HG02798 (cell line): ENCODE data around the gene TRIM29.

Experiments used
- ATAC-seq: cut with Tn5 transposase; IDR thresholded peaks from one replicate; pipeline ENCODE4 v1.9.1; 2021; ENCODE audit warnings: mild to moderate bottlenecking; ENCODE audit not compliant: unreplicated experiment, poor library complexity

Gene TRIM29

DNA sequence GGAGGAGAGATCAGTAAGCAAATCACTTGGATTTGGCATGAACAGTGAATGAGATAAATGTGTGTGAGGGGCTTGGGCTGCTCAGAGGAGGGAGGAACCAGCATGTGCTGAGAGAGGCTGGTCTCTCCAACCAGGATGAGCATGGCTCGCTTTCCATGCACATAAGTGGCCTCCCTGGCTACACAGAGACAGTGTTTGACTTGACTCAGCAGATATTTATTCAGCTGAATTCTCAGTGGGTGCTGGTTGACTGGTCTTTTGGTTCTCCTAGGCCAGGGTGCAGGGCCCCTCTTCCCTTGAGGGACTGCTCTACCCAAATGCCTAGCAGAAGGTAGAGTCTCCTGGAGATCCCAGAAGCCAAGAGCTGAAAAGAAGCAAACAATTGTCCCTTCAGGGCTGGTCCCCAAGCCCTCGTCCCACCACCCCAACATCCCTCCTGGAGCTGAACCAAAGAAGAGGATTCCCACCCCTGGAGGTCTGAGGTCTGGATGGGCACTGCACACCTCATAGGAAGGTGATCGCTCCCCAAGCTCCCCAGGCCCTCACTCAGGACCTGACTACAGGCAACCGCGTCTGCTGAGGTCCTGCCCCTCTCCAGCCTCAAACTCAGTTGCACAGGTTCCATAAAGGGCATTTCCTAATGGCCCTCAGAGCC is 3.3 kb upstream of the TRIM29 start:
- ATAC-seq = no peak

DNA sequence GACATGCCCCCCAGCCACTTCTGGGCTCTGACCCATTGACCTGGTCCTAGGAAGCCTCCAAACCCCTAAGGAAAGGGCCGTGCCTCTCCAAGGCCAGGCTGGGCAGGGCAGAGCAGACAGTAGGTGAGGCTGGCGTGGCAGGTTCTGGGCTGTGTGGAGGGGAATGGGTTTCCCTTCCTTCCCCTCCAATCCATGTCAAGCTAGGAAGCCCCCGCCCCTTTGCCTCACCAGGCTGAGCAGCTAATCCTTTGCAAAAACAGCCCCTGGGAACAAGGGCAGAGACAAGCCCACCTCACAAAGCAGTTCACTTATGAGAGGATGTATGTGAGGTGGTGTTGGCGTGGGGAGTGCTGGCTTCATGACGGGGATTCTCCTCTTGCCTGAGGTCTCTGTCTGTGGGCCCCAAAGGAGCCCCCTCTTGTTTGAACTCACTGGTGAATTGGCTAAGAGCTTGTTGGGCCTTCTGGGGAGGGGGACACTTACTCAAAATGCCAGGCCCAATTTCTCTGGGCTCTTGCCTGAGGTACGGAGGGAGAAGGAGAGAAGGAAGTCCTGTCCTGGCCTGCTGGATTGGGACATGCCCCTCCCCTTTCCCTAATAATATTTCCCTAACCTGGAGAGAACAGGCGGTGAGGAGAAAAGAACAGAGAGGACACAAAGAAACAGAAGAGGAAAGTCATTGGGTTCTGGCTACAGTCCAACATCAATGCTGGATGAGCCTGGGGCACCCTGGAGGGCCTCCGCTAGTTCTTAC is 1.6 kb upstream of the TRIM29 start:
- ATAC-seq = no peak

DNA sequence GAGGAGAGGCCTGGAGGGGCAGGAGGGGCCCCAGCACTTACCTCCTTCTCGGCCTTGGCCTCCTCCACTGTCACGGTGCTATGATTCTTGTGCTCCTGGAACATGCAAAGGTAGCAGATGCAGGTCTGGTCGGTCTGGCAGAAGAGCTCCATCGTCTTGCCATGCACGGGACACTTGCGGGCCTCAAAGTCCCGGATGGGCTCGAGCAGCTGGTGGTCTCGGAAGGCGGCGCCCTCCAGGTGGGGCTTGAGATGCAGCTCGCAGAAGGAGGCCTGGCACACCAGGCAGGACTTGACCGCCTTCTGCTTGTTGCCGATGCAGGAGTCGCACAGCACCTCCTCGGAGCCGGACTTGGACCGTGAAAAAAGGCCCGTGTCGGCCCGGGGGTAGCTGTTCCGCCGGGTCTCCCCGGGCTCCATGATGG is 714 bp downstream of the TRIM29 start:
- no peak for ATAC-seq

DNA sequence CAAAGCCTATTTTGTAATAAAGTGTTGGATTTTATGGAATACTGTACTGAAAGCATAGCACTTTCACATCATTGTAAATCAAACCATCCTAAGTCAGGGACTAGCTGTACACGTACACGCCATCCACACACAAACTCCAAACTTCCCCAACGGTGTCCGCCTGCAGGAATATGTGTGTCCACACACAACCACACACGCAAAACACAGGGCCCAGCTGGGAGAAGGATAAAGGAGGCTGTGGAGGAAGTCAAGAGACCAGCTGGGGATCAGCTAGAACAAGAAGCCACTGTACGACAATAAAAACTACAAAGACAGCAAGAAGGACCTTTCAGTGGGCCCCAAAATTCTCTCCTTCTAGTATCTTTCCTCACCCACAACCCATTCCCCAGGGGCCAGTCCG is 1.6 kb downstream of the TRIM29 start:
- ATAC-seq = no peak

DNA sequence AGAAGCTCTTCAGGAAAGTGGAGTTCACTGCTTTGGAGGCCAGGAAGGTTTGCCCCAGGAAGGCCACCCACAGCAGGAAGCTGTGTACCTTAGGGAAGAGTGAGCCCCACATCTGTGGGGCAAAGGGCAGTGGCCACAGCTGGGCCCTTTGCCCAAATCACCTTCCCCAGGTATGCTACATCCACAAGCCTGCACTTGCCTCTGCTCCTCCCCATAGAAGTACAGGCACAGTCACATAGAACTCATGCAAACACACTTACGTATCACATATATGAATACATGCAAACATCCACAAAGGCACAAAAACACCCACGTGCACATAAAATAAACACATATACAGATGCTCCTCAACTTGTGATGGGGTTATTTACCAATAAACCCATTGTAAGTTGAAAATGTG is 2.1 kb downstream of the TRIM29 start:
- no peak for ATAC-seq

DNA sequence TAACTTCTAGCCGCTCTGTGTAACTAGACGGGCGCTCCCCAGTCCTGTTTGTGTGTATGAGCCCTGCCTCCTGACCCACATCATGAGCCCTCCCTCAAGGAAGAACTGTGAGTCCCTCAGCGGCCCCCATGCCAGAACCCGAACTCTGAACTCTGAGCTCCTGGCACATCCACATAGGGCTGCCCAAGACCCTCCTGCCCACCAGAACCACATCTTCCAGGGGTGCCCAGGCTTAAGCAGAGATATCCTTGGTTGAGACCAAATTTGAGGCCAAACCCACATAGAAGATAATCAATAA is 3.0 kb downstream of the TRIM29 start:
- no peak for ATAC-seq

DNA sequence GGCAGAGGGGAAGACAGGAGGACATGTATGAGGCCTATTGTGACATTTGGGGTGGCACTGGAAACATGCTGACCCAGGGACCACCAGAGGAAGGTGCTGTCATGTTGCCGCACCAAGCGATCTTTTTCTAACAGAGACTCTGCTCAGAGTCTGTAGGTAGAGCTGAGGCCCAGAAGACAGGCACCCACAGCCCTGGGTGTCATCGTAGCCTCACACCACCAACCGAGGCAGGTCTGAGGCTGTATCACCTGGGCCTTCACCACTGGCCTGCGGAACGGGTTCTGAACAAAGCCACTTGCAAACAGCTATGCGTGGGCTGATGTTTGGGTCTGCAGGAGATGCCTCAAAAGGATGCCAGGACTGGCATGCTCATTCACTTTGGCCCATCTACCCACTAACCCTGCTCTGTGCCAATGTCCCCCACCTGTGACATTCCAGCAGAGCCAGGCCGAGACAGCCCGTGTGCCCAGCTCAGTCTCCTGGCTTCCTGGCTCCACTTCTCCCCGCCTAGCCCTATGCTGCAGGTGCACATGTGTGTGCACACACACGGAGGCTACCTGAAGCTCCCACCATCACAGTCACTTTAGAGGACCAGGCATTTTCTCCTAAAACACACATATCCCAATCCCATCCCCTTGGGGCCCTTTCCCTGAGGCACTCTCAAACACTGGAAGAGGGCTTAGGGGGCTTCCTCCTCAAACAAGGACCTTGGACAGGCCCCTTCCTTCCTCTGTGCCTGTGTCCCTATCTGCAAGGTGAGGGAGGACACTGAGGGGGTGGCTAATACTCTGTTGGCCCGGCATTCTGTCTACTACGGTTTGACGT is 3.6 kb downstream of the TRIM29 start:
- ATAC-seq = no peak

DNA sequence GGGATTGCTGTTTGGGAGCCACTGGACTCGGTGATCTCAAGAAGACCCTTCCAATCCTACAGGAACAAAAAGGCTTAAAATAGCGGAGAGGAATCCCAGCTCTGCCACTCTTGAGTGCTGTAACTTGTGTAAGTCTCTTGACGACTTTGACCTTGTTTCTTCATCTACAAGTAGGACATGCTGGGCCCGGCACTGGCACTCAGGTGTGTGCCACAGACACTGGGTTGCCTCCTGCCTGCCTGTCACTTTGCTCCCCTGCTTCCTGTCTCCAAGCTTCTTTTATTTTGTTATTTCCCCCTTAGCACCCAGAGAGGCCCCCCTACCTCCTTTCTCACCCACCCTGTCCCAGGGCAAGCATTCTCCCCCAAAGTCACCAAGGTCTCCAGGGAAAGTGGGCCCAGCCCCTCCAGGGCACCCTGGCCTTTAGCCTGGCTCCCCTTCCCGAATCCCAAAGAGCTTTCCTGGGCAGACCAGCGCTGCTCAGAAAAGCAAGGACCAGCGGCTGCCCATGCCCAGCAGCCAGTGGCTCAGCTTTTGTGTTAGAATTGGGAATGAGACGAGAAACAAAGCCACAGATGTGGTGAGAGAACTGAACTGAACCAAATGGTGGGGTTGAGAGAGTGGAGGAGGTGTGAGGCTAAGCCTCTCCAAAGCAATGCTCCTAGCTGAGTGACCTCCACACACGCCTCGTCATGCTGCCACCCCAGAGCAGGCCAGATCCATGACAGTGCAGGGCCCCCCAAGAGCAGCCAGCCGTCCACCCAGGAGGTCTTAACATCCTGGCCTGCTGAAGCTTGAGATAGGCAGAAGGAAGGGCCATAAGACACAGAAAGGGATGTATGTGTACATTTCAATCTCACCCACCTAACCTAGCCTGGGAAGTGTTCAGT is 4.5 kb downstream of the TRIM29 start:
- ATAC-seq = no peak

DNA sequence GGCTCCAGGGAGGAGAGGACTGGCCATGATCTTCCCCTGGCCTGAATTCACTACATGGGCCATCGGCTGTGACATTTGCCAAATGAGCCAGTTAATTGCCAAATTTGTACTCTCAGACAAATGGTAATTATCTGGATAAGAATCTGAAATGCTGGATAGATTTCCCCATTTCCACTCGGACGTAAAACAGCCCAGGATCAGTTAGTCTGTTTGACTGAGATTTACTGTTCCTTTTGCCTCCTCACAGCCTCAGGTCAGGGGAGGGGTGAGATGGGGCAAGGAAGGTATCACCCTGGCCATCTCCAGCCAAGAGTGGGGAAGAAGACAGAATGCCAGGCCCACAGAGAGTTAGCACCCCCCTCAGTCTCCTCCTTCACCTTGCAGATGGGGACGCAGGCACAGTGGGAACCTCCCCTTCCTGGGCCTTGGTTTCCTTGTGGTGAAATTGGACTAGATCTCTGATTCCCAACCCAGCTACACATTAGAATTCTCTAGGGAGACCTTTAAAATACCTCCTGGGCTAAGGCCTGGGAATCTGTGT is 5.2 kb downstream of the TRIM29 start:
- ATAC-seq = no peak

DNA sequence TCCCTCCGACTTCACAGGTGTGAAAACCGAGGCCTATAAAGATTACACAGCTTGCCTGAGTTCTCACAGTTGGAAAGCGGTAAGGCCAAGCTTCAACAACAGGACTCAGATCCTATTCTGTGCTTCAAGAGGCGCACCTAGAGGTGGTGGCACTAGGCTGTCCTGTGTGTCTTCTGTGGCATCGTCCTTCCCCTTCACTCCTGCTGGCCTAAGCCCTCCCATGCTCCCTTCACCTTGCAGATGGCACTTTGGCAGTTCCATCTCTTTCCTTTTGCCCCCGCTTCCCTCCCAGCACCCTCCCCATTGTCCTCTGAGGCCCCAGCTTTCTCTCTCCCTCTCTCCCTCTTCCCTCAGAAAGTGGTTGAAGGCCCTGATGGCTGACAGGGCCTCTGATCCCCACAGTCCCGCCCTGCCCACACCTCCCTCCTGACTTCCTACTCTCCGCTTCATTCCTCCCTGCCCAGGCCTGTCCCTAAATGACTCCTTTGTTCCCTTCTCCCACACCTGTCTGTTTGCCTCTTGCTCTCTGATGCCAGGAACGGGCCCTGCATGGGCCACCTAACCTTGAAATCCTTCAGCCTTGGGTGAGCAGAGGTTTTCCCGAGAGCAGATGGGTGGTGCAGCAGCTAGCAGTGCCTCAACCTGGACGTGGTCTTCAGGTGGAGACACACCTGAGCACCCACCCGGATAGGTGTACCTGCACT is 5.8 kb downstream of the TRIM29 start:
- ATAC-seq = no peak

DNA sequence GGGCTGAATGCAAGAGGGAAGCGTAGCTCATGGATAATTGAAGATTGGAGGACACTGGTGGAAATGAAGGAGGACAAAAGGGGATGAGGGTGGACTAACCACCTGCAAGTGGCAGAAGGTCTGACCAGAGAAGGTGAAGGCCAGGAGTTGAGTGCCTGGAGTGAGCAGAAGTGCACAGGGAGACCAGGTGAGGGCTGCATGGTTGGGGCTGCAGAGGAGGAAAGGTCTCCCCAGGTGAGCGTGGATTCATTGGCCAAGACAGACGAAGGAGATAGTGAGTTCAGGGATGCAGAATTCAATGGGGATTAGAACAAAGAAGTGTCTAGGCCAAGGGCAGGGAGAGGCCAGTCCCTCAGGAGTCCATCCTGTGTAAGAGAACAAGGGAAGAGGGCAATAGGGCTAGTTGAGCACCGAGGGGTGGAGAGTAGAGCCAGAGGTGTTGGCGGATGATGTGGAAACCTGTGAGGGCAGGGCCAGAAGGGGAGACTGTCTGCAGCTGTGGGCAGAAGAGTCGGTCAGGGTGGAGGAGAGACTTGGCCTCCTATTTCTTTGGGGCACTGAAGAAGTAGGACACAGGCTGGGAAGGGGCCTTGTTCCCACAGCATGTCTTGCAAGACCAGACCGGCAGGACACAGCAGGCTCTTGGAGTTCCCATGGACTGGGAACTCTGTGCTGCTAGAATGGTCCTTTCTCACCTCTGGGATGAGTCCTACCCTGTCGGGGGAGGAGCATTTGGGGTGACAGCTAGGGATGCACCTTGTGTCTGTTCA is 6.7 kb downstream of the TRIM29 start:
- ATAC-seq = no peak

DNA sequence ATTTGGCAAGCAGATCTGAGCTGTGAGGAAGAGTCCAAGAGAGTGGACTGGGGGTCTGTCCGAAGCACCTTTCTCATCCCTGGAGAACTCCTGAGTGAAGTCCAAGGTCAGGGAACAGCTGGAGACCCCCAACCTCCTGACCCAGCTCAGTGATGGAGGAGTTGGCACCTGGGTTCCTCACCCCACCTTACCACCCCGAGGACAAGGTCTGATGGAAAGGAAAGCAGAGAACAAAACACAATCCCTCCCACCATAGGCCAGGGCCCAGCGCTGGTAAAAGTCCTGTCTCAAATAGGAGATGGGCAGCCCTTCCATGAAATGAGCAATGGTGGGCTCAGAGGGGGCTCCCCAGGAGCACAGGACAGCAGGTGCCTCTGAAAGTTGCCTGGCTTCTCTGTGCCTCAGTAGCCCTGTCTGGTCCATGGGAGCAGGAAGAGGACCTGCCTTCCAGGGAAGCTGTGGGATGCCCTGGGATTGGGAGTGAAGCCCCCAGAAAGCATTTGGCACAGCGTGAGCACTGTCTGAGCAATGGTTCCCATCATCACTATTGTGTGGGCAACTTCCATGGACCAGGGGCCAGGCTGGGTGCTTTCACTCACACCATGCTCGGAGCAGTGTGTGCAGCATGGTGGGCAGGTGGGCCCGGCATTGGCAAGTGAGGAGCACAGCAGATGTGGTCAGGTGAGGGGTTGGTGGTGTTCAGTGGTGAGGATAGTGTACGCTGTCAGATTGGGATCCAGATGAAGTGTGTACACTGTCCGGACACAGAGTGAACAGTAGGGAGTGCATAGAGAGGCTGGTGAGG is 7.5 kb downstream of the TRIM29 start:
- ATAC-seq = no peak

DNA sequence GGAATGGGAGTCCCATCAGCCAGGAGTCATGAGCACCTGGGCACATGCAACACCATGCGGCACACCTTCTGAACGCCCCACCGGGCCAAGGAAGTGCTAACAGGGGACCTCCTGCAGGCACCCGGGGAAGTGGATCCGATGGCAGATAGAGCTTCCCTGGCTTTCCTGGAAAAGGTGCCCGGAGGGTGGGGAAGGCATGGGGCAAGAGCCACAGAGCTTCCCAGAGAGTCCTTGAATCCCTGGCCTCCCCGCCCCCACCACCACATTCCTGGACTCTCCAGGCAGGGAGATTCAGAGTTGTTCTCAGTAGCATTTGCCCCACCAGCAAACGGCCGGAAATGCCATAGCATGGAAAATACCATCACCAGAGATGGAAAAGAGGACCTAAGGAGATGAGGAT is 8.3 kb downstream of the TRIM29 start:
- no peak for ATAC-seq

DNA sequence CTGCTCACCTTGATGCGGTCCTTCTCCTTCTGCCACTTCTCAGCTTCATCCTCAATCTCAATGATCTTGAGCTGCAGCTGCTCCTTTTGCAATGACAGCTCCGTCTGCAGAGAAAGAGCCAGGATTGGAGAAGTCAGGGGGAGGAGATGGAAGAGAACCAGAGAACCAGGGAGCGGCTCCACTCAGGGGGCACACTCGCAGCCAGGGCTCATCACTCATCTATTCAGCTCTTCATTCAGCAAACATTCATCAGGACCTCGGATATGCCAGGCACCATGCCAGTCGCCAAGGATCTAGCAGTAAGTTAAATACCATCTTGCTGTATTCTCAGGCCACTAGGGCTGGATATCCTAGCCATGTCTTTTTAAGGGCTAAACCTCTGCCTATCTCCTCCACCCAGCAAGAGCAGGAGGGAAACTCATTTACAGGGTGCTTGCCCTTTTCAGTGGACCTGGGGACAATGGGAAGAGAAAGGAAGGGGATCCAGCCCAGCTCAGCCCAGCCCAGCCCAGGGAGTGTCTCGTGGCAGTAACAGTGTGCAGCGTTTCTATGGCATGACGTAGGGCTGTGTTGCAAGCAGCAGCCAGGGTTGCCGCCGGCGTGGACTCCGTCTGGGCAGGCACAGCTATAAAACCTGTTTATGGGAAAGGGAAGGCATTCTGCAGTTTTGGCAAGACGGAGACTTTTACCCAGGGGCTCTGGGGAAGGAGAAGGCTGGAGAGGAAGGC is 9.4 kb downstream of the TRIM29 start:
- ATAC-seq = no peak

DNA sequence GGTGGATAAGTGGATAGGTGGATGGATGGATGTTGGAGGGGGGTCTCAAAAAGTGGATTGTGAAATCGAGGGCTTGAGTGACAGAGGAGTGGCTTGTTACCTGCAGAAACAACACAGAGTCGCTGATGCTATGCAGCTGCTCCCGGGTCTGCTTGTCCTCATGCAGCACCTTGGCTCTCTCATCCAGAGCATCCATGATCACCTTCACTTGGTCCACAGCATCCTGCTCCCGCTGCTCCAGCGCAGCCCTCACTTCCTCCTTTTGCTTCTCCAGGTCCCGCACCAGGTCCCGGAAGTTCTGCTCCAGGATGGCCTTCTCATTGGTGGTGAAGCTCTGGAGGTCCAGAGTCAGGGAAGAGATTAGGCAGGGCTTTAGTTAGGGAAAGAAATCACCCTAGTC is 10.7 kb downstream of the TRIM29 start:
- no peak for ATAC-seq

DNA sequence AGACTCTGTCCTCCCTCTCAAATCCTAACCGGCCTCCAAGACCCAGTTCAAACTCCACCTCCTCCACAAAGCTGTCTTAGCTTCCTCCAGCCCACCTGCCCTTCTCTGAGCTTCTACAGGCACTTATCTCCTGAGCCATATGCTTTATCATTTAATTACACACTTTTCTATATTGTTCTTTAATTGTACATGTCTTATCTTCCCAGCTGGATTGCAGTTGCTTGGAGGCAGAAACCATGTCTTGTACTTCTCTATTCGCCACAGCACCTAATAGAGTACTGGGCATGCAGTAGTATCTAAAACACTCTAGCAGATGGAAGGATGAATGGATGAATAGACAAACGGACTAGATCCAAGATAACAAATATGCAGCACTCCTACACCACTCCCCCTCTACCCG is 11.3 kb downstream of the TRIM29 start:
- no peak for ATAC-seq

DNA sequence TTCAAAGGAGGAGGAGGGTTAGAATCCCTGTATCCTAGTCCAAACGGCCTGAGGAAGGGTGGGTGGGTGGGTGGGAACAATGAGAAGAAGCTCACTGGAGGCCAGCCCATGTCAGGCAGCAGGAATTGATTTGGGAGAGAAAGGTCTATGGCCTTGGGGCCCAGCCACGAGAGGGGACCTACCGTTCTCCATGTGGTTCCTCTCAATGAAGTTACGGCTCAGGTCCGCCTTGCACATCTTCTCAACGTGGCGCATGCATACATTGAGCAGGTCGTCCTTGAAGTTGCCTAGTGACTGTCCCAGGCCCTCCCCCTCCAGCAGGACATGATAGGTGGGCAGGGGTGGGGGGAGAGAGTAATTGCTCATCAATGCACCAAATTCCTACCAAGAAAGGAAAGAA is 12.4 kb downstream of the TRIM29 start:
- no peak for ATAC-seq

DNA sequence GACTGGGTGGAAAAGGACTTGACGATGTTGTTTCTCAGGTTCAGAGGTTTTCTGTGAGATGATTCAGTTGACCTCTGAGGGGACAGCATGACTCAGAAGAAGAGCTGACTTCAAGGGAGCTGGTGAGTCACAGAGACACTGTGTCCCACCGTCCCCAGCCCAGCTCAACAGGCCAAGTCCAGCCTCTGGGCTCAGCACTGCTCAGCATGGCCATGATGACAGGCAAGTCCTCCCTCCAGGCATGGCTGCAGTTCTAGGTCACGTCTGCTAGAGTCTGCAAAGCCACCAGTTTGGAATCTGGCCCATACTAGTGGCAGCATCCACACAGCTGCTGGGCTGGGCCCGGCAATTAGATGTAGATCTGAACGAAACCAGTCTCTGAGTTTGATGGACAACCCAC is 12.9 kb downstream of the TRIM29 start:
- ATAC-seq = no peak
